Left ventricle myocardium inferior (tissue), 1 donor: Measurements from ENCODE around the gene GATA1. TPM values are rescaled to one million over a fixed set of nuclear protein-coding genes. Genes with fewer than 3 reads are reported as not detected.

Experiments
- DNase-seq: peaks from one replicate; pipeline ENCODE4 v3.0.0-alpha.2; 2020
- H3K27ac ChIP-seq: fragments of 200-600 bp; replicated peaks from 2 replicates; pipeline ENCODE4 v1.8.0; 2021
- H3K27me3 ChIP-seq: fragments of 200-600 bp; 2 replicates; pipeline ENCODE4 v1.8.0; 2021; ENCODE audit warnings: low read depth
- H3K36me3 ChIP-seq: fragments of 200-600 bp; 2 replicates; pipeline ENCODE4 v1.8.0; 2021
- H3K4me1 ChIP-seq: fragments of 200-600 bp; 2 replicates; pipeline ENCODE4 v1.8.0; 2021
- H3K4me3 ChIP-seq: fragments of 200-600 bp; 2 replicates; pipeline ENCODE4 v1.8.0; 2021; ENCODE audit warnings: mild to moderate bottlenecking, moderate library complexity
- H3K9me3 ChIP-seq: fragments of 200-600 bp; replicated peaks from 2 replicates; pipeline ENCODE4 v1.8.0; 2021
- CTCF ChIP-seq: fragments of 200-600 bp; IDR thresholded peaks from 2 replicates; pipeline ENCODE4 v1.8.0; 2021; ENCODE audit warnings: antibody characterized with exemption, mild to moderate bottlenecking, borderline replicate concordance
- intact Hi-C: fragments of 100-400 bp; cut with micrococcal nuclease; formaldehyde crosslinking; loops from one replicate; pipeline ENCODE4 v1.11.0; 2022
- total RNA-seq: library from RNA; stranded (reverse); fragmentation: NEBNext Ultra II Directional; extraction: Animal tissue kit (Norgen Biotek cat#: 25700); gene quantifications from one replicate; pipeline ENCODE4 v1.2.1, GENCODE V29; 2021
- donor health status: DM: no; HTN: yes; CAD: no; lungs with severe emphysema.

Gene GATA1
- total RNA-seq, 1 donor from 2014 or later = not detected

- H3K27ac ChIP-seq = no peak overlapping the region
- intact Hi-C loops = no loop called here
- no peak for DNase-seq
- no peaks in the 10 kb centered on the region for H3K27me3 ChIP-seq
- no peaks in the 10 kb centered on the region for H3K9me3 ChIP-seq
- no peaks in the 10 kb centered on the region for H3K36me3 ChIP-seq
- no peak overlapping the region for H3K4me3 ChIP-seq
- no peak for TF ChIP-seq CTCF
- no peaks in the 10 kb centered on the region for H3K4me1 ChIP-seq
Observed at GRCh38 chrX:48793935-48794334, 7.5 kb downstream of the GATA1 start.

GRCh38 chrX:48794340-48794910 is 8.0 kb downstream of the GATA1 start:
- H3K9me3 ChIP-seq = no peaks in the 10 kb centered on the region
- DNase-seq = no peak
- no peaks in the 10 kb centered on the region for H3K27me3 ChIP-seq
- no peak overlapping the region for H3K4me3 ChIP-seq
- intact Hi-C loops = no loop called here
- H3K4me1 ChIP-seq = no peaks in the 10 kb centered on the region
- no peaks in the 10 kb centered on the region for H3K36me3 ChIP-seq
- no peak overlapping the region for H3K27ac ChIP-seq
- TF ChIP-seq CTCF = no peak

- Histone ChIP-seq H3K9me3 (no peaks in the 10 kb centered on the region), H3K27ac (no peak overlapping the region), H3K27me3 (no peaks in the 10 kb centered on the region), H3K4me1 (no peaks in the 10 kb centered on the region), H3K36me3 (no peaks in the 10 kb centered on the region), H3K4me3 (no peak overlapping the region)
- no peak for TF ChIP-seq CTCF
- intact Hi-C loops = no loop called here
- no peak for DNase-seq
Observed at GRCh38 chrX:48794911-48795515, 8.6 kb downstream of the GATA1 start.

- H3K36me3 ChIP-seq = no peaks in the 10 kb centered on the region
- H3K27me3 ChIP-seq = no peaks in the 10 kb centered on the region
- no peak for DNase-seq
- H3K9me3 ChIP-seq = no peaks in the 10 kb centered on the region
- TF ChIP-seq CTCF = no peak
- intact Hi-C loops = no loop called here
- peaks cover 5% of the 10 kb centered on the region for H3K4me1 ChIP-seq
- H3K4me3 ChIP-seq = no peak overlapping the region
- H3K27ac ChIP-seq = no peak overlapping the region
Observed at GRCh38 chrX:48798318-48798717, 11.9 kb downstream of the GATA1 start.

- H3K27me3 ChIP-seq = no peaks in the 10 kb centered on the region
- peak overlapping the region; percentile 97 for H3K27ac ChIP-seq
- no peak for TF ChIP-seq CTCF
- intact Hi-C loops = no loop called here
- peak overlapping the region; percentile 75 for H3K4me3 ChIP-seq
- H3K4me1 ChIP-seq = peaks cover 5% of the 10 kb centered on the region
- no peaks in the 10 kb centered on the region for H3K36me3 ChIP-seq
- DNase-seq = no peak
- no peaks in the 10 kb centered on the region for H3K9me3 ChIP-seq
Observed at GRCh38 chrX:48800574-48801279, 14.3 kb downstream of the GATA1 start.
